Endodermal cell (in vitro differentiated cells): Measurements from ENCODE around the gene CAMK1. TPM values are rescaled to one million over a fixed set of nuclear protein-coding genes. Genes with fewer than 3 reads are reported as not detected.

Source experiments
- DNase-seq: peaks from one replicate; pipeline ENCODE4 v3.0.0-alpha.2; 2017
- H3K27ac ChIP-seq: 2 replicates; pipeline ENCODE4 v1.5.1; 2013; ENCODE audit warnings: mild to moderate bottlenecking, low read depth, low read length, moderate library complexity
- H3K27me3 ChIP-seq: 2 replicates; pipeline ENCODE4 v1.6.1; 2013; ENCODE audit warnings: mild to moderate bottlenecking, low read length, moderate library complexity; ENCODE audit not compliant: insufficient read depth, control insufficient read depth, poor library complexity, severe bottlenecking
- H3K36me3 ChIP-seq: 2 replicates; pipeline ENCODE4 v1.7.0; 2013; ENCODE audit warnings: mild to moderate bottlenecking, low read length, moderate library complexity; ENCODE audit not compliant: control insufficient read depth, insufficient read depth
- H3K4me1 ChIP-seq: one replicate; pipeline ENCODE4 v1.7.0; 2013; ENCODE audit warnings: low read length; ENCODE audit not compliant: control insufficient read depth, insufficient read depth
- H3K4me3 ChIP-seq: 2 replicates; pipeline ENCODE4 v1.5.1; 2013; ENCODE audit warnings: mild to moderate bottlenecking, low read length, moderate library complexity
- H3K9ac ChIP-seq: 2 replicates; pipeline ENCODE4 v1.6.1; 2013; ENCODE audit warnings: mild to moderate bottlenecking, low read length, moderate library complexity; ENCODE audit not compliant: poor library complexity, severe bottlenecking; ENCODE audit errors: extremely low read depth
- H3K9me3 ChIP-seq: 2 replicates; pipeline ENCODE4 v1.6.1; 2013; ENCODE audit warnings: mild to moderate bottlenecking, low read length, moderate library complexity; ENCODE audit not compliant: control insufficient read depth
- H3K27ac Mint-ChIP-seq: 2 replicates; pipeline ENCODE4 v1.8.0; 2020; ENCODE audit warnings: mixed read lengths
- H3K27me3 Mint-ChIP-seq: 2 replicates; pipeline ENCODE4 v1.8.0; 2021; ENCODE audit warnings: mild to moderate bottlenecking, mixed read lengths; ENCODE audit not compliant: insufficient read depth
- H3K36me3 Mint-ChIP-seq: 2 replicates; pipeline ENCODE4 v1.8.0; 2020; ENCODE audit warnings: low read depth, mixed read lengths
- H3K4me1 Mint-ChIP-seq: 2 replicates; pipeline ENCODE4 v1.8.0; 2020; ENCODE audit warnings: mixed read lengths
- H3K4me3 Mint-ChIP-seq: 2 replicates; pipeline ENCODE4 v1.8.0; 2020; ENCODE audit warnings: mild to moderate bottlenecking, moderate library complexity, mixed read lengths
- H3K9me3 Mint-ChIP-seq: 2 replicates; pipeline ENCODE4 v1.8.0; 2020; ENCODE audit warnings: mild to moderate bottlenecking, mixed read lengths
- CTCF ChIP-seq: fragments of 200-600 bp; sonication (generic); conservative IDR thresholded peaks from 2 replicates; pipeline ENCODE4 v1.5.0; 2021; ENCODE audit warnings: antibody characterized with exemption, mild to moderate bottlenecking
- WGBS, 2 experiments: methylation state at CpG; one replicate each; pipeline versions ENCODE4 v1.1.5 to v1.1.7; 2013; ENCODE audit warnings: missing lambda C conversion rate in 2 of 2, mixed read lengths in 1 of 2; ENCODE audit not compliant: insufficient coverage in 1 of 2, insufficient read length in 1 of 2; 5-methylcytosine and 5-hydroxymethylcytosine counted together
- total RNA-seq, 2 donors: library from RNA; stranded (reverse); fragmentation: NEBNext Ultra II Directional in 1 of 2; extraction: Animal tissue kit (Norgen Biotek cat#: 25700) in 1 of 2; gene quantifications; 2 replicates in 1 of 2; 3 replicates in 1 of 2; pipeline ENCODE4 v1.2.1, GENCODE V29; 2021

The CAMK1 gene
- total RNA-seq, 2 donors from 2014 or later = 10.1 to 13.3 TPM

GRCh38 chr3:9715136-9715535, 54.6 kb downstream of the CAMK1 start:
- no peak for TF ChIP-seq CTCF
- Histone ChIP-seq H3K9me3 (no peaks in the 10 kb centered on the region), H3K27ac (no peak overlapping the region), H3K27me3 (peaks cover 18% of the 10 kb centered on the region), H3K36me3 (no peaks in the 10 kb centered on the region), H3K9ac (no peak overlapping the region), H3K4me1 (no peaks in the 10 kb centered on the region), H3K4me3 (no peak overlapping the region)
- H3K36me3 Mint-ChIP-seq = no peaks in the 10 kb centered on the region
- 29 to 44% methylated on average over 2 to 4 of the region's 4 CpGs for WGBS, 2 experiments
- no peak overlapping the region for H3K4me3 Mint-ChIP-seq
- H3K27ac Mint-ChIP-seq = no peak overlapping the region
- peaks cover 19% of the 10 kb centered on the region for H3K27me3 Mint-ChIP-seq
- no peaks in the 10 kb centered on the region for H3K9me3 Mint-ChIP-seq
- DNase-seq = peak; percentile 88
- H3K4me1 Mint-ChIP-seq = no peaks in the 10 kb centered on the region

DNA sequence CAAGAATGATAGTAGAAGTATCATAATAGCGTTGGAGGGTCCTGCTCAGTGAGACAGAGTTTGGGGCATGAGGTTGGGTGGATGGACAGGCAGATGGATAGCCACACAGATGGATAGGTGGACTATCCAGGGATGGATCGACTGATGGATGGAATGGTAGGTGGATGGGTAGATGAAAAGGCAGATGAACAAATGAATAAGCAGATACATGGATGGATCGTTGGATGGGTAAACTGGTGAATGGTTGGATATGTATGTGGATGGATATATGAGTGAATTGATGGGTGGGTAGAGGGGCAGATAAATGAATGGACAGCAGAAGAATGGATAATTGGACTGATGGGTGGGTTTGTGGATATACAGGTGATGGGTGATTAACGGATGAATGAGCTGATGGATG, 56.6 kb downstream of the CAMK1 start:
- no peaks in the 10 kb centered on the region for H3K4me1 ChIP-seq
- H3K9ac ChIP-seq = no peak overlapping the region
- DNase-seq = no peak
- H3K9me3 ChIP-seq = no peaks in the 10 kb centered on the region
- no peak for TF ChIP-seq CTCF
- H3K4me3 ChIP-seq = no peak overlapping the region
- Mint-ChIP-seq H3K4me1 (no peaks in the 10 kb centered on the region), H3K9me3 (no peaks in the 10 kb centered on the region), H3K27me3 (peaks cover 21% of the 10 kb centered on the region), H3K4me3 (no peak overlapping the region), H3K27ac (no peak overlapping the region), H3K36me3 (no peaks in the 10 kb centered on the region)
- peaks cover 17% of the 10 kb centered on the region for H3K27me3 ChIP-seq
- no peaks in the 10 kb centered on the region for H3K36me3 ChIP-seq
- 81 to 89% methylated on average over 4 of the region's 4 CpGs for WGBS, 2 experiments
- H3K27ac ChIP-seq = no peak overlapping the region

DNA sequence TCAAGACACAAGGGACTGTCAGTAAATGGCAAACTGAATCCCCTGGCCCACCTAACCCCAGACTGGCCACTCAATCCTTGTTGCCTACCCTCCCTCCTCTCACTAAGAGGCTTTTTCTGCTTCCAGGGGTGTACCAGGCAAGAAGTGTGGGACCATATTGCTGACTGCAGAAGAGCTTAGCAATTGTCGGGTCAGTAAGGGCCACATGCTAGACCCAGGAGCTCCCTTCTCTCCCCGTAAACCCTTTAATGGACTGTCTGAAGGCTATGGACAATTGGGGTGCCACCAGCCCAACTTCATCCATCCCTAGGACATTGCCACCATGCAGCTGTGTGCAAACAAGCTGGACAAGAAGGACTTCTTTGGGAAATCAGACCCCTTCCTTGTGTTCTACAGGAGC, 57.3 kb downstream of the CAMK1 start:
- WGBS, 2 experiments = 82 to 90% methylated on average over 2 of the region's 2 CpGs
- no peak for TF ChIP-seq CTCF
- Mint-ChIP-seq H3K4me1 (no peaks in the 10 kb centered on the region), H3K4me3 (no peak overlapping the region), H3K36me3 (no peaks in the 10 kb centered on the region), H3K27ac (no peak overlapping the region), H3K27me3 (peaks cover 22% of the 10 kb centered on the region), H3K9me3 (no peaks in the 10 kb centered on the region)
- Histone ChIP-seq H3K27ac (no peak overlapping the region), H3K4me3 (no peak overlapping the region), H3K36me3 (no peaks in the 10 kb centered on the region), H3K9me3 (no peaks in the 10 kb centered on the region), H3K27me3 (peaks cover 17% of the 10 kb centered on the region), H3K9ac (no peak overlapping the region), H3K4me1 (no peaks in the 10 kb centered on the region)
- DNase-seq = no peak
